Liver (tissue), 9 donors: ENCODE measurements around the gene NBEA. TPM values are rescaled to one million over a fixed set of nuclear protein-coding genes. Genes with fewer than 3 reads are reported as not detected.

Experiments
- DNase-seq: peaks from one replicate; pipeline ENCODE4 v3.0.0-alpha.2; 2017; ENCODE audit warnings: low spot score
- H3K27ac ChIP-seq, 2 donors: one replicate each; pipeline ENCODE4 v1.7.0; 2013; ENCODE audit warnings: inconsistent platforms in 2 of 2, low read length in 2 of 2, control low read depth in 1 of 2, low read depth in 1 of 2, mild to moderate bottlenecking in 1 of 2
- H3K27me3 ChIP-seq, 4 donors: one replicate each; pipeline versions ENCODE4 v1.6.1 to v1.7.0; 2013; ENCODE audit warnings: low read length in 3 of 4, inconsistent platforms in 1 of 4, mild to moderate bottlenecking in 1 of 4, moderate library complexity in 1 of 4; ENCODE audit not compliant: control insufficient read depth in 4 of 4, insufficient read depth in 4 of 4
- H3K36me3 ChIP-seq, 4 donors: one replicate each; pipeline versions ENCODE4 v1.6.1 to v1.7.0; 2013; ENCODE audit warnings: low read length in 3 of 4, mild to moderate bottlenecking in 3 of 4, low read depth in 1 of 4, moderate library complexity in 1 of 4; ENCODE audit not compliant: control insufficient read depth in 4 of 4, insufficient read depth in 3 of 4
- H3K4me1 ChIP-seq, 4 donors: one replicate each; pipeline versions ENCODE4 v1.6.1 to v1.7.0; 2013; ENCODE audit warnings: low read length in 3 of 4, mild to moderate bottlenecking in 3 of 4, moderate library complexity in 1 of 4; ENCODE audit not compliant: control insufficient read depth in 4 of 4, insufficient read depth in 4 of 4
- H3K4me3 ChIP-seq, 3 donors: one replicate each; pipeline versions ENCODE4 v1.6.1 to v1.7.0; 2013; ENCODE audit warnings: low read length in 3 of 3, control low read depth in 1 of 3, low read depth in 1 of 3, mild to moderate bottlenecking in 1 of 3
- H3K9ac ChIP-seq, 2 donors: one replicate each; pipeline ENCODE4 v1.7.0; 2013; ENCODE audit warnings: low read length in 2 of 2, mild to moderate bottlenecking in 2 of 2, moderate library complexity in 2 of 2, control low read depth in 1 of 2, low read depth in 1 of 2
- H3K9me3 ChIP-seq, 4 donors: one replicate each; pipeline versions ENCODE4 v1.6.1 to v1.7.0; 2013; ENCODE audit warnings: low read length in 3 of 4; ENCODE audit not compliant: control insufficient read depth in 4 of 4
- EGR1 ChIP-seq, 2 donors: IDR thresholded peaks; 2 replicates each; pipeline ENCODE4 v1.6.1; 2016 to 2018; ENCODE audit warnings: antibody characterized with exemption in 2 of 2, low read depth in 2 of 2
- FOXA1 ChIP-seq: IDR thresholded peaks from 2 replicates; pipeline ENCODE4 v1.6.1; 2016; ENCODE audit warnings: antibody characterized with exemption
- FOXA2 ChIP-seq: IDR thresholded peaks from 2 replicates; pipeline ENCODE4 v1.6.1; 2016; ENCODE audit warnings: antibody characterized with exemption
- GABPA ChIP-seq, 2 donors: IDR thresholded peaks in 1 of 2; conservative IDR thresholded peaks in 1 of 2; 2 replicates each; pipeline ENCODE4 v1.6.1; 2016; ENCODE audit warnings: antibody characterized with exemption in 2 of 2, mild to moderate bottlenecking in 1 of 2, moderate library complexity in 1 of 2
- HNF4A ChIP-seq, 2 donors: conservative IDR thresholded peaks; 2 replicates each; pipeline ENCODE4 v1.6.1; 2016; ENCODE audit warnings: antibody characterized with exemption in 2 of 2, mild to moderate bottlenecking in 2 of 2
- HNF4G ChIP-seq: IDR thresholded peaks from 2 replicates; pipeline ENCODE4 v1.6.1; 2016; ENCODE audit warnings: antibody characterized with exemption
- JUND ChIP-seq, 2 donors: IDR thresholded peaks; 2 replicates each; pipeline ENCODE4 v1.6.1; 2016; ENCODE audit warnings: antibody characterized with exemption in 2 of 2
- NR2F2 ChIP-seq: IDR thresholded peaks from 2 replicates; pipeline ENCODE4 v1.6.1; 2016; ENCODE audit warnings: antibody characterized with exemption
- RAD21 ChIP-seq, 2 donors: IDR thresholded peaks; 2 replicates each; pipeline ENCODE4 v1.6.1; 2016; ENCODE audit warnings: antibody characterized with exemption in 2 of 2, mild to moderate bottlenecking in 2 of 2
- RXRA ChIP-seq, 2 donors: IDR thresholded peaks; 2 replicates each; pipeline ENCODE4 v1.6.1; 2017 to 2018; ENCODE audit warnings: antibody characterized with exemption in 2 of 2, mild to moderate bottlenecking in 1 of 2
- SP1 ChIP-seq: IDR thresholded peaks from 2 replicates; pipeline ENCODE4 v1.6.1; 2018; ENCODE audit warnings: antibody characterized with exemption, mild to moderate bottlenecking
- TAF1 ChIP-seq: conservative IDR thresholded peaks from 2 replicates; pipeline ENCODE4 v1.6.1; 2016; ENCODE audit warnings: antibody characterized with exemption, mild to moderate bottlenecking
- YY1 ChIP-seq: IDR thresholded peaks from 2 replicates; pipeline ENCODE4 v1.6.1; 2016; ENCODE audit warnings: antibody characterized with exemption, mild to moderate bottlenecking
- WGBS: extraction: QIAGEN DNeasy Blood & Tissue Kit; methylation state at CpG from one replicate; pipeline ENCODE4 v1.1.7; 2013; 5-methylcytosine and 5-hydroxymethylcytosine counted together
- polyA plus RNA-seq, 2 donors: library from polyadenylated mRNA; stranded (reverse) in 1 of 2; unstranded in 1 of 2; fragments of 200-250 nt in 1 of 2; fragments of >200 nt in 1 of 2; fragmentation: Nextera tagmentation in 1 of 2; extraction: Ambion mirVana in 1 of 2; gene quantifications; one replicate each; pipeline versions ENCODE4 v1.2.1 to v1.2.3, GENCODE V29; 2013 to 2015
- total RNA-seq, 2 donors: library from RNA; depleted of rRNA; stranded (reverse); fragments of >200 nt; gene quantifications; one replicate each; pipeline ENCODE4 v1.2.3, GENCODE V29; 2014
- TF ChIP-seq, protein P1 (sequence below): IDR thresholded peaks from 2 replicates; pipeline ENCODE4 v1.6.1; 2016; ENCODE audit warnings: antibody characterized with exemption, mild to moderate bottlenecking
- TF ChIP-seq, protein P2 (sequence below): fragments of 150-350 bp; IDR thresholded peaks from 2 replicates; pipeline ENCODE4 v1.5.1; 2017; ENCODE audit warnings: improper control_type of control experiment, low read depth, low read length; ENCODE audit not compliant: missing input control
- TF ChIP-seq, protein P3 (sequence below): IDR thresholded peaks from 2 replicates; pipeline ENCODE4 v1.6.1; 2016; ENCODE audit warnings: antibody characterized with exemption
- TF ChIP-seq, protein P4 (sequence below): IDR thresholded peaks from 2 replicates; pipeline ENCODE4 v1.6.1; 2016; ENCODE audit warnings: antibody characterized with exemption
- TF ChIP-seq, protein P5 (sequence below): IDR thresholded peaks from 2 replicates; pipeline ENCODE4 v1.6.1; 2016; ENCODE audit warnings: antibody characterized with exemption
- donor health status: healthy.
- donor health status: healthy.
- donor health status: healthy.
- donor health status: healthy.
- donor health status: healthy.

NBEA gene
- total and polyA plus RNA-seq, 4 donors = 0.24 to 3.5 (median 1.4) TPM

DNA sequence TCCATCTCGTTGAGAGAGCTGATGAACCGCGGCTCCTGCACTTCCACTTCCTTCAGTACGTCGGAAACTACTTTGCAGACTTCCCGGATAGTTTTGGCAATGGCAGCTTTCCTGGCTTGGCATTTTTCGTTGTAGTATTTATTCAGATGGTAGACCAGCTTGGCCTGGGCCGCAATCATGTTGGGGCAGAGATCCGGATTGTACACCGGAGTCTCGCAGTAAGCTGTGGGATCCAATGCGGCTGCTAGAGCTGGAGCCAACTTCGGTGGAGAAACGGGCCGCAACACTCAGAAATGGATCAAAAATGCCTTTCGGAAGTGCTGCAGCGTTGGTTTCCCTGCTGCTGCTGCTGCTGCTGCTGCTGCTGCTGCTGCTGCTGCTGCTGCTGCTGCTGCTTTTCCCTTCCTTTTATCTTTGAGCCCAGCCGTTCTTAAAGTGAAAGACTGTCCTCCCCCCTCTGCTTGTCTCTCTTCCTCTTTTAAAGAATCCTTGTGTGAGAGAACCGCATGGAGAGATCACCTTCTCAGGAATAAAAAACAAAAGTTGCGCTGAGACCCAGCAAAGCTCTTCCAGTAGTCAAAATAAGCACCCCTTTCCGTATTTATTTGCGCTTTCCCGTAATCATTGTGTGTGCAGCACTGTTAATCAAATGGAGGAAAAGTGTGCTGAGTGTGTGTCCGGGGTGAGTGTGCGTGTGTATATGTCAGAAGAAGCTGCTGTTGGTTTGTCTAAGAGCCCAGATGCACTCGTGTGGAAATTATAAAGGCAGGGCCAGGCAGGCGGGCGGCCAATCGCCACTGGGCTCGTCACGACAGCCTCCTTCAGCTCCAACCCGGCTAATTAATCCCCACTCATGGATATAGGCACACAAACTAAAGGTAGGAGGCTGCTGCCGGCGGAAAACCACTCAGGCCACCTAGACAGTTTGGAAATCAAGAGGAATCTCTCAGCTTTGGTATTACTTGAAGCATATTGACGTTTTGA, 534.2 kb downstream of the NBEA start, which contains the start of gene MAB21L1 (continued):
- TF ChIP-seq, protein P1, sequence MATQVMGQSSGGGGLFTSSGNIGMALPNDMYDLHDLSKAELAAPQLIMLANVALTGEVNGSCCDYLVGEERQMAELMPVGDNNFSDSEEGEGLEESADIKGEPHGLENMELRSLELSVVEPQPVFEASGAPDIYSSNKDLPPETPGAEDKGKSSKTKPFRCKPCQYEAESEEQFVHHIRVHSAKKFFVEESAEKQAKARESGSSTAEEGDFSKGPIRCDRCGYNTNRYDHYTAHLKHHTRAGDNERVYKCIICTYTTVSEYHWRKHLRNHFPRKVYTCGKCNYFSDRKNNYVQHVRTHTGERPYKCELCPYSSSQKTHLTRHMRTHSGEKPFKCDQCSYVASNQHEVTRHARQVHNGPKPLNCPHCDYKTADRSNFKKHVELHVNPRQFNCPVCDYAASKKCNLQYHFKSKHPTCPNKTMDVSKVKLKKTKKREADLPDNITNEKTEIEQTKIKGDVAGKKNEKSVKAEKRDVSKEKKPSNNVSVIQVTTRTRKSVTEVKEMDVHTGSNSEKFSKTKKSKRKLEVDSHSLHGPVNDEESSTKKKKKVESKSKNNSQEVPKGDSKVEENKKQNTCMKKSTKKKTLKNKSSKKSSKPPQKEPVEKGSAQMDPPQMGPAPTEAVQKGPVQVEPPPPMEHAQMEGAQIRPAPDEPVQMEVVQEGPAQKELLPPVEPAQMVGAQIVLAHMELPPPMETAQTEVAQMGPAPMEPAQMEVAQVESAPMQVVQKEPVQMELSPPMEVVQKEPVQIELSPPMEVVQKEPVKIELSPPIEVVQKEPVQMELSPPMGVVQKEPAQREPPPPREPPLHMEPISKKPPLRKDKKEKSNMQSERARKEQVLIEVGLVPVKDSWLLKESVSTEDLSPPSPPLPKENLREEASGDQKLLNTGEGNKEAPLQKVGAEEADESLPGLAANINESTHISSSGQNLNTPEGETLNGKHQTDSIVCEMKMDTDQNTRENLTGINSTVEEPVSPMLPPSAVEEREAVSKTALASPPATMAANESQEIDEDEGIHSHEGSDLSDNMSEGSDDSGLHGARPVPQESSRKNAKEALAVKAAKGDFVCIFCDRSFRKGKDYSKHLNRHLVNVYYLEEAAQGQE = no peak
- no peak for TF ChIP-seq HNF4A (conservative IDR thresholded peaks at IDR 0.05)
- TF ChIP-seq GABPA (IDR thresholded peaks at IDR 0.05 in 1 of 2, conservative IDR thresholded peaks at IDR 0.05 in 1 of 2) = no peak
- TF ChIP-seq HNF4G = no peak
- TF ChIP-seq, protein P2, sequence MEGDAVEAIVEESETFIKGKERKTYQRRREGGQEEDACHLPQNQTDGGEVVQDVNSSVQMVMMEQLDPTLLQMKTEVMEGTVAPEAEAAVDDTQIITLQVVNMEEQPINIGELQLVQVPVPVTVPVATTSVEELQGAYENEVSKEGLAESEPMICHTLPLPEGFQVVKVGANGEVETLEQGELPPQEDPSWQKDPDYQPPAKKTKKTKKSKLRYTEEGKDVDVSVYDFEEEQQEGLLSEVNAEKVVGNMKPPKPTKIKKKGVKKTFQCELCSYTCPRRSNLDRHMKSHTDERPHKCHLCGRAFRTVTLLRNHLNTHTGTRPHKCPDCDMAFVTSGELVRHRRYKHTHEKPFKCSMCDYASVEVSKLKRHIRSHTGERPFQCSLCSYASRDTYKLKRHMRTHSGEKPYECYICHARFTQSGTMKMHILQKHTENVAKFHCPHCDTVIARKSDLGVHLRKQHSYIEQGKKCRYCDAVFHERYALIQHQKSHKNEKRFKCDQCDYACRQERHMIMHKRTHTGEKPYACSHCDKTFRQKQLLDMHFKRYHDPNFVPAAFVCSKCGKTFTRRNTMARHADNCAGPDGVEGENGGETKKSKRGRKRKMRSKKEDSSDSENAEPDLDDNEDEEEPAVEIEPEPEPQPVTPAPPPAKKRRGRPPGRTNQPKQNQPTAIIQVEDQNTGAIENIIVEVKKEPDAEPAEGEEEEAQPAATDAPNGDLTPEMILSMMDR = no peak

DNA sequence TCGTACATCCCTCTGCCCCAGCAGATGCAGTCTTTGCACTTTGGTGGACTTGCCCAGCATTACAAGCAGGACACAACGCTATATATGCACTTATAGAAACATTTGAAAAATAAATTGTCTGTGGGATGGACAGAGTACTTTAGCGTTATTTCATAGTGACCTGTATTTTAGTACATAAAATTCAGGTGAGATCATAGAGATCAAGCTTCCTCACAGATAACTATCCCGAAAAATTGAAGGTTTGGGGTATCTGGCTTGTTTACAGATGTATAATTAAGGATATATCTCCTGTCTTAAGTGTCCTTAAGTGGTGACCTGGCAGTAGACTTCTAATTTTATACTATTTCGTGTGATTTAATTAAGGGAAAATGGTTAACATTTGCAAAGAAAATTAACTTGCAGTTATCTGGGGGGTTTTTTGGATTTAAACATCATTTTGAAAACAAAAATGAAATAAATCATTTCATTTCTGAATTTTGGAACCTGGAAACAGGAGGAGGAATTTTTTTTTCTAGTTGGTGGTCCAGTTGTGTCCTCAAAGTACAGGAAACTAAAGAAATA, 535.4 kb downstream of the NBEA start:
- TF ChIP-seq HNF4A (conservative IDR thresholded peaks at IDR 0.05) (no peak), HNF4G (no peak), FOXA1 (no peak), NR2F2 (no peak), EGR1 (IDR thresholded peaks at IDR 0.05; ENCODE audit: low read depth in 2 of 2) (no peak), RXRA (IDR thresholded peaks at IDR 0.05) (no peak), GABPA (IDR thresholded peaks at IDR 0.05 in 1 of 2, conservative IDR thresholded peaks at IDR 0.05 in 1 of 2) (no peak), SP1 (no peak), RAD21 (IDR thresholded peaks at IDR 0.05) (no peak), TAF1 (no peak), FOXA2 (no peak), JUND (IDR thresholded peaks at IDR 0.05) (no peak), YY1 (no peak)
- TF ChIP-seq, protein P2 = no peak
- TF ChIP-seq, protein P3, sequence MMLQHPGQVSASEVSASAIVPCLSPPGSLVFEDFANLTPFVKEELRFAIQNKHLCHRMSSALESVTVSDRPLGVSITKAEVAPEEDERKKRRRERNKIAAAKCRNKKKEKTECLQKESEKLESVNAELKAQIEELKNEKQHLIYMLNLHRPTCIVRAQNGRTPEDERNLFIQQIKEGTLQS = no peak
- TF ChIP-seq, protein P4, sequence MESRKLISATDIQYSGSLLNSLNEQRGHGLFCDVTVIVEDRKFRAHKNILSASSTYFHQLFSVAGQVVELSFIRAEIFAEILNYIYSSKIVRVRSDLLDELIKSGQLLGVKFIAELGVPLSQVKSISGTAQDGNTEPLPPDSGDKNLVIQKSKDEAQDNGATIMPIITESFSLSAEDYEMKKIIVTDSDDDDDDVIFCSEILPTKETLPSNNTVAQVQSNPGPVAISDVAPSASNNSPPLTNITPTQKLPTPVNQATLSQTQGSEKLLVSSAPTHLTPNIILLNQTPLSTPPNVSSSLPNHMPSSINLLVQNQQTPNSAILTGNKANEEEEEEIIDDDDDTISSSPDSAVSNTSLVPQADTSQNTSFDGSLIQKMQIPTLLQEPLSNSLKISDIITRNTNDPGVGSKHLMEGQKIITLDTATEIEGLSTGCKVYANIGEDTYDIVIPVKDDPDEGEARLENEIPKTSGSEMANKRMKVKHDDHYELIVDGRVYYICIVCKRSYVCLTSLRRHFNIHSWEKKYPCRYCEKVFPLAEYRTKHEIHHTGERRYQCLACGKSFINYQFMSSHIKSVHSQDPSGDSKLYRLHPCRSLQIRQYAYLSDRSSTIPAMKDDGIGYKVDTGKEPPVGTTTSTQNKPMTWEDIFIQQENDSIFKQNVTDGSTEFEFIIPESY = no peak
- TF ChIP-seq, protein P5, sequence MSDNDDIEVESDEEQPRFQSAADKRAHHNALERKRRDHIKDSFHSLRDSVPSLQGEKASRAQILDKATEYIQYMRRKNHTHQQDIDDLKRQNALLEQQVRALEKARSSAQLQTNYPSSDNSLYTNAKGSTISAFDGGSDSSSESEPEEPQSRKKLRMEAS = no peak
- TF ChIP-seq, protein P1 = no peak
- 47% methylated on average over 5 of the region's 5 CpGs for WGBS
- Histone ChIP-seq H3K27me3 (peaks cover 5 to 13% (median 11%) of the 10 kb centered on the region in 4 donors), H3K4me3 (no peak overlapping the region), H3K9ac (no peak overlapping the region), H3K9me3 (no peaks in the 10 kb centered on the region), H3K27ac (no peak overlapping the region), H3K4me1 (peaks cover 2 to 12% (median 9%) of the 10 kb centered on the region in 4 donors), H3K36me3 (no peaks in the 10 kb centered on the region)
- no peak for DNase-seq
